ENCODE measurements around the gene N4BP2L2. TPM values are rescaled to one million over a fixed set of nuclear protein-coding genes. Genes with fewer than 3 reads are reported as not detected.

Gene N4BP2L2
- total RNA-seq, 1 experiment from 2014 or later, result 99.2 TPM

- no peak for DNase-seq (ENCODE audit: extremely low read depth, low read depth)
Measured at GRCh38 chr13:32472194-32472621, 66.4 kb downstream of the N4BP2L2 start.

GRCh38 chr13:32471187-32471922 is 67.2 kb downstream of the N4BP2L2 start:
- no peak for DNase-seq (ENCODE audit: extremely low read depth, low read depth)

GRCh38 chr13:32468502-32469142 is 70.0 kb downstream of the N4BP2L2 start:
- DNase-seq (ENCODE audit: extremely low read depth, low read depth), result no peak

GRCh38 chr13:32456591-32456990 is 82.0 kb downstream of the N4BP2L2 start:
- no peak for DNase-seq (ENCODE audit: extremely low read depth, low read depth)

GRCh38 chr13:32455594-32455903 is 83.0 kb downstream of the N4BP2L2 start:
- no peak for DNase-seq (ENCODE audit: extremely low read depth, low read depth)

- DNase-seq (ENCODE audit: extremely low read depth, low read depth), result no peak
Measured at GRCh38 chr13:32454886-32455593, 83.6 kb downstream of the N4BP2L2 start.

GRCh38 chr13:32453981-32454380 is 84.6 kb downstream of the N4BP2L2 start:
- DNase-seq (ENCODE audit: extremely low read depth, low read depth), result no peak

GRCh38 chr13:32448972-32449371 is 89.6 kb downstream of the N4BP2L2 start:
- DNase-seq (ENCODE audit: extremely low read depth, low read depth), result no peak

- no peak for DNase-seq (ENCODE audit: extremely low read depth, low read depth)
Measured at GRCh38 chr13:32447894-32448623, 90.5 kb downstream of the N4BP2L2 start.

GRCh38 chr13:32446773-32447465 is 91.7 kb downstream of the N4BP2L2 start:
- no peak for DNase-seq (ENCODE audit: extremely low read depth, low read depth)

- no peak for DNase-seq (ENCODE audit: extremely low read depth, low read depth)
Measured at GRCh38 chr13:32446220-32446619, 92.4 kb downstream of the N4BP2L2 start.

- no peak for DNase-seq (ENCODE audit: extremely low read depth, low read depth)
Measured at GRCh38 chr13:32445461-32445860, 93.1 kb downstream of the N4BP2L2 start.

GRCh38 chr13:32443111-32443510 is 95.5 kb downstream of the N4BP2L2 start:
- DNase-seq (ENCODE audit: extremely low read depth, low read depth), result no peak

- DNase-seq (ENCODE audit: extremely low read depth, low read depth), result no peak
Measured at GRCh38 chr13:32438871-32439270, 99.7 kb downstream of the N4BP2L2 start.

GRCh38 chr13:32432856-32433255 is 105.7 kb downstream of the N4BP2L2 start:
- DNase-seq (ENCODE audit: extremely low read depth, low read depth), result no peak

GRCh38 chr13:32431361-32431760 is 107.2 kb downstream of the N4BP2L2 start:
- no peak for DNase-seq (ENCODE audit: extremely low read depth, low read depth)

- DNase-seq (ENCODE audit: extremely low read depth, low read depth), result no peak
Measured at GRCh38 chr13:32430018-32430747, 108.4 kb downstream of the N4BP2L2 start.

- no peak for DNase-seq (ENCODE audit: extremely low read depth, low read depth)
Measured at GRCh38 chr13:32429433-32429909, 109.1 kb downstream of the N4BP2L2 start.

- no peak for DNase-seq (ENCODE audit: extremely low read depth, low read depth)
Measured at GRCh38 chr13:32428581-32429432, 109.8 kb downstream of the N4BP2L2 start.
